ENCODE data around the gene TLX2.
A peak's percentile ranks its signal among the peaks of the same experiment; 100 is the strongest.
"Not testable (repeated sequence)": the region's sequence is repeated elsewhere in the genome, so short reads cannot be mapped to it uniquely, and the experiment has no call there.

TLX2 gene

GRCh38 chr2:74514368-74515270 lies at the start of gene TLX2:
TSS of gene TLX2 (plus strand) at chr2:74514450. CDS start at chr2:74514807, 357 bp downstream.
- H3K4me3 ChIP-seq (ENCODE audit: low read depth, low read length): no peak within 1 kb of the TSS
- TF ChIP-seq, protein P1, sequence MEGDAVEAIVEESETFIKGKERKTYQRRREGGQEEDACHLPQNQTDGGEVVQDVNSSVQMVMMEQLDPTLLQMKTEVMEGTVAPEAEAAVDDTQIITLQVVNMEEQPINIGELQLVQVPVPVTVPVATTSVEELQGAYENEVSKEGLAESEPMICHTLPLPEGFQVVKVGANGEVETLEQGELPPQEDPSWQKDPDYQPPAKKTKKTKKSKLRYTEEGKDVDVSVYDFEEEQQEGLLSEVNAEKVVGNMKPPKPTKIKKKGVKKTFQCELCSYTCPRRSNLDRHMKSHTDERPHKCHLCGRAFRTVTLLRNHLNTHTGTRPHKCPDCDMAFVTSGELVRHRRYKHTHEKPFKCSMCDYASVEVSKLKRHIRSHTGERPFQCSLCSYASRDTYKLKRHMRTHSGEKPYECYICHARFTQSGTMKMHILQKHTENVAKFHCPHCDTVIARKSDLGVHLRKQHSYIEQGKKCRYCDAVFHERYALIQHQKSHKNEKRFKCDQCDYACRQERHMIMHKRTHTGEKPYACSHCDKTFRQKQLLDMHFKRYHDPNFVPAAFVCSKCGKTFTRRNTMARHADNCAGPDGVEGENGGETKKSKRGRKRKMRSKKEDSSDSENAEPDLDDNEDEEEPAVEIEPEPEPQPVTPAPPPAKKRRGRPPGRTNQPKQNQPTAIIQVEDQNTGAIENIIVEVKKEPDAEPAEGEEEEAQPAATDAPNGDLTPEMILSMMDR (IDR thresholded peaks at IDR 0.05; ENCODE audit: control insufficient read depth, extremely low read depth, insufficient read depth): no peak
- no peak for DNase-seq (ENCODE audit: low read depth)

DNA sequence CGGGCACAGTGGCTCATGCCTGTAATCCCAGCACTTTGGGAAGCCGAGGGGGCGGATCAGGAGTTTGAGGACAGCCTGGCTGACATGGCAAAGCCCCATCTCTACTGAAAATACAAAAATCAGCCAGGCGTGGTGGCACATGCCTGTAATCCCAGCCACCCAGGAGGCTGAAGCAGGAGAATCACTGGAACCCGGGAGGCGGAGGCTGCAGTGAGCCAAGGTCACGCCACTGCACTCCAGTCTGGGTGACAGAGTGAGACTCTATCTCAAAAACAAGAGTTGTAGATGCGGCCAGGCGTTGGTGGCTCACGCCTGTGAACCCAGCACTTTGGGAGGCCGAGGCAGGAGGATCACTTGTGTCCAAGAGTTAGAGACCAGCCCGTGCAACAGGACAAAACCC lies 43.5 kb upstream of the TLX2 start:
- H3K4me3 ChIP-seq (ENCODE audit: low read depth, low read length); DNase-seq (ENCODE audit: low read depth): not testable (repeated sequence)

GRCh38 chr2:74471332-74472065 lies 42.8 kb upstream of the TLX2 start:
- TF ChIP-seq, protein P1 (IDR thresholded peaks at IDR 0.05; ENCODE audit: control insufficient read depth, extremely low read depth, insufficient read depth): no peak
- peak overlapping the region; percentile 66 for H3K4me3 ChIP-seq (ENCODE audit: low read depth, low read length)
- no peak for DNase-seq (ENCODE audit: low read depth)

- TF ChIP-seq, protein P1 (IDR thresholded peaks at IDR 0.05; ENCODE audit: control insufficient read depth, extremely low read depth, insufficient read depth): no peak
- DNase-seq (ENCODE audit: low read depth): peak; percentile 78
- peak within 1 kb of the TSS; percentile 66 for H3K4me3 ChIP-seq (ENCODE audit: low read depth, low read length)
Measured at GRCh38 chr2:74472086-74472944, 41.9 kb upstream of the TLX2 start, which contains the start of gene MRPL53. TSS of gene MRPL53 (minus strand) at chr2:74472680. CDS start at chr2:74472660, 20 bp downstream.

- peak overlapping the region; percentile 66 for H3K4me3 ChIP-seq (ENCODE audit: low read depth, low read length)
- TF ChIP-seq, protein P1 (IDR thresholded peaks at IDR 0.05; ENCODE audit: control insufficient read depth, extremely low read depth, insufficient read depth): no peak
- DNase-seq (ENCODE audit: low read depth): no peak
Measured at GRCh38 chr2:74472945-74473258, 41.3 kb upstream of the TLX2 start.

- H3K4me3 ChIP-seq (ENCODE audit: low read depth, low read length): no peak overlapping the region
- TF ChIP-seq, protein P1 (IDR thresholded peaks at IDR 0.05; ENCODE audit: control insufficient read depth, extremely low read depth, insufficient read depth): no peak
- DNase-seq (ENCODE audit: low read depth): no peak
Measured at GRCh38 chr2:74474481-74474880, 39.8 kb upstream of the TLX2 start.

All from LNCaP clone FGC (cell line).